GM12878 (cell line): ENCODE measurements around the gene INHBE.

Experiments
- BCL11A ChIP-seq: IDR thresholded peaks from 2 replicates; pipeline ENCODE4 v1.6.1; 2011; ENCODE audit warnings: low read depth, low read length
- BRCA1 ChIP-seq: IDR thresholded peaks from 2 replicates; pipeline ENCODE4 v1.6.1; 2011; ENCODE audit warnings: low read depth, low read length, improper control_type of control experiment
- CBX5 ChIP-seq: sonication (generic); IDR thresholded peaks from 2 replicates; pipeline ENCODE4 v1.6.1; 2016; ENCODE audit warnings: low read depth, moderate library complexity, mild to moderate bottlenecking, inconsistent platforms
- CEBPZ ChIP-seq: fragments of 150-350 bp; IDR thresholded peaks from 2 replicates; pipeline ENCODE4 v1.6.1; 2016; ENCODE audit warnings: low read depth, low read length
- CHD4 ChIP-seq: fragments of 200-600 bp; sonication (generic); IDR thresholded peaks from 2 replicates; pipeline ENCODE4 v1.6.1; 2016; ENCODE audit warnings: mild to moderate bottlenecking
- CTCF ChIP-seq, 3 experiments: IDR thresholded peaks in 2 of 3; conservative IDR thresholded peaks in 1 of 3; 2 replicates each; pipeline ENCODE4 v1.5.1; 2011; ENCODE audit warnings: low read depth in 3 of 3, low read length in 3 of 3, mild to moderate bottlenecking in 3 of 3, control low read depth in 2 of 3, moderate library complexity in 2 of 3, inconsistent platforms in 1 of 3, mixed read lengths in 1 of 3; ENCODE audit not compliant: control insufficient read depth in 2 of 3, insufficient read depth in 1 of 3; ENCODE audit errors: extremely low read depth in 1 of 3
- HDAC6 ChIP-seq: fragments of 200-600 bp; sonication (generic); IDR thresholded peaks from one replicate; pipeline ENCODE4 v1.8.0; 2017; ENCODE audit warnings: antibody characterized with exemption; ENCODE audit not compliant: unreplicated experiment
- TAF1 ChIP-seq: IDR thresholded peaks from 2 replicates; pipeline ENCODE4 v1.6.1; 2011; ENCODE audit warnings: mild to moderate bottlenecking, low read depth, low read length, borderline replicate concordance
- YY1 ChIP-seq: IDR thresholded peaks from 2 replicates; pipeline ENCODE4 v1.6.1; 2011; ENCODE audit warnings: low read depth, mild to moderate bottlenecking, low read length
- ZBED1 ChIP-seq: IDR thresholded peaks from 2 replicates; pipeline ENCODE4 v1.6.1; 2016; ENCODE audit warnings: borderline replicate concordance

GRCh38 chr12:57441846-57442427 is 13.2 kb upstream of the INHBE start:
- TF ChIP-seq BRCA1 (no peak), CEBPZ (no peak), CHD4 (no peak), TAF1 (no peak), YY1 (no peak), ZBED1 (no peak), BCL11A (no peak), CBX5 (no peak), CTCF (IDR thresholded peaks at IDR 0.05 in 2 of 3, conservative IDR thresholded peaks at IDR 0.05 in 1 of 3; ENCODE audit: control insufficient read depth in 2 of 3, extremely low read depth in 1 of 3, insufficient read depth in 1 of 3, low read depth in 3 of 3, low read length in 3 of 3) (no peak), HDAC6 (no peak)
